Cardiac septum (tissue), 1 donor: ENCODE data around the gene CNTNAP2. TPM values are rescaled to one million over a fixed set of nuclear protein-coding genes. Genes with fewer than 3 reads are reported as not detected.
"Not testable (repeated sequence)": the region's sequence is repeated elsewhere in the genome, so short reads cannot be mapped to it uniquely, and the experiment has no call there.

Experiments used
- DNase-seq: peaks from one replicate; pipeline ENCODE4 v3.0.0-alpha.2; 2020; ENCODE audit warnings: low spot score
- intact Hi-C: fragments of 100-400 bp; cut with DNase I; formaldehyde crosslinking; loops from one replicate; pipeline ENCODE4 v1.14.0; 2022
- total RNA-seq: library from RNA; stranded (reverse); fragmentation: NEBNext Ultra II Directional; extraction: Animal tissue kit (Norgen Biotek cat#: 25700); gene quantifications from one replicate; pipeline ENCODE4 v1.2.1, GENCODE V29; 2021
- donor health status: DM: no; HTN: no; CAD: no.

Gene CNTNAP2
- total RNA-seq, 1 donor from 2014 or later, result 0.22 TPM

DNA sequence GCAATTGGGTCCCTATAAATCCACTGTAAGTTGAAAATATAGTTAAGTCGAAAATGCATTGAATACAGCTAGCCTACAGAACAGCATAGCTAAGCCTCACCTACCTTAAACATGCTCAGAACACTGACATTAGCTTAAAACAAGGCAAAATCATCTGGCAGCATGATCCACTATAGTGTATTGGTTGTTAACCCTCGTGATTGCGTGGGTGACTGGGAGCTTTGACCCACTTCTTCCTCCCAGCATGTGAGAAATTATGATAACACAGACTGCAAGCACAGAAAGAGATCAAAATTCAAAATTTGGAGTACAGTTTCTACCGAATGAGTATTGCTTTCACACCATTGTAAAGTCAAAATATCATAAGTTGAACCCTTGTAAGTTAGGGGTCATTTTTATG, 22.3 kb downstream of the CNTNAP2 start:
- intact Hi-C loops, result no loop called here
- no peak for DNase-seq

DNA sequence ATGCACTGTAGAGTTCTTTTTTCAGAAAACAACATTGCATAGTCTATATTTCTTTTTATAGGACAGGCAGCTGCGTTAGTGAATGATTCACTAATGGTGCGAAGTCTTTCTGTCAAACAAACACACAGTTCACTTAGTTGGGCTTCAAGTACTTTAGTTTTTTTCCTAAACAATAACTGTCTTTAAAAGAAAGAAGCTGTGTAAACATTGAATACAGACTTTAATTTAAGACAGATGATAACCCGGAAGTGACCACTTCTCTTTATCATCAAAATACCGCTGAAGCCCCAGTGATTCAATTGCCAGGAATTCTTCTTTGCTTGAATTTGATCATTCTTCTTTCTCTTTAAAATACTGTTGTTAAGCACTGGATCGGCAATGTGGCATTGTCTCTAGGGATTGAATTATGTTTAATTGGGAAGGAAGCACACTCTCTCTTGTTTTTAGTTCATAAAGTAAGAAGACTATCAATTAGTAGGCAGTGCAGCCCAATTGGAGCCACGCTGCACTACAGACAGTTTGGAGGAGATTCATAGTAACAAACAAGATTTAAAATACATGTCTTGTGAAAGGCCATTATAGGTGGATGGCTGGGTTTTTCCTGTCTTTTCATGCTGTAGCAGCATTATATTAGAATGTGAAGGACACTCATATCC, 30.4 kb downstream of the CNTNAP2 start:
- intact Hi-C loops, result no loop called here
- no peak for DNase-seq

DNA sequence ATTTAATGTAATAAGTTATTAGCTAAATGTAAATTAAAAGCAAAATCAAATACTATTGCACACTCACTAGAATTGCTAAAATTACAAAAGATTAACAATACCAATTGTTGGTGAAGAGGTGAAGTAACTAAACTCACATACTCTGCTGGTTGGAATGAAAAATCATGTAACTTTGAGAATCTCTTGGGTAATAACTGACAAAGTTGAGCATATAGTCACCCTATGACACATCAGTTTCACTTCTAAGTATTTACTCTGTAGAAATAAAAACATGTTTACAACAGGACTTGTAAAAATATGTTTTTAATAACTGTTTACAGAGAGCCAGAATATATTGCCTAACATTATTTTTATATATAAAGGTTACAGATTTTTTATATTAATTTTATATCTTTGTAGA, 33.6 kb downstream of the CNTNAP2 start:
- intact Hi-C loops, result no loop called here
- DNase-seq, result no peak

DNA sequence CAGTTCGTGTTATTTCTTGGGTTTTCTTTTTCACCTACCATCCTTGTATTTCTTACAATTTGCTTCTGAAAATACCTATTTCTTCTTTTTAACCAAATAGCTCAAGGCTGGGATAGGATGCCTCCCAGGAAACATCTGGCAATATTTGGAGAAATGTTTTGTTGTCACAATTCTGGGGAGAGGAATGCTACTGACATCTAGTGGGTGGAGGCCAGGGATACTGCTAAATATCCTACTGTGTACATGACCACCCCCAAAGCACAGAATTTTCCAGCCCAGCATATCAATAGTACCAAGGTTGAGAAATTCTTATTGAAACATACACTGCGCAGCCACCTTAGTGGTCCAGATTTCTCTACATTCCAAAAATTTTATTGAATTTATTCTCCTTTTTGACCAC, 55.5 kb downstream of the CNTNAP2 start:
- intact Hi-C loops, result no loop called here
- no peak for DNase-seq

DNA sequence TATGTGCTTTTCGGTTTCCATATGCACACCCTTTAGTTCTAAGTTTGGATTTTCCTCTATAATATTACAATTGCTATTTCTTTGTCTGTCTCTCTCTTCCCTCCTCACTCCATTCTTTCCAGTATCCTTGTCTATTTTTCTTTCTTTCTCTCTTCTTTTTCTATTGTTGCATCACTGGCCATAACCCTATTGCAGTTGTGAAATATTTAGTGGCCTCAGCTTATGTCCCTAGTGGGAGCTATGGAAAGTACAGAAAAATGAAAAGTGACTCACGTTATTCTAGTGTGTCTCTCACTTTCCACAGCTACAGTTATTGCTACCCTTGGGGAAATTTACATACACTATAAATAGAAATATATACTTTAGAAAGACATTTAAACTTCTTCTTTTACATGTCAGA, 59.1 kb downstream of the CNTNAP2 start:
- DNase-seq, result no peak
- intact Hi-C loops, result no loop called here

DNA sequence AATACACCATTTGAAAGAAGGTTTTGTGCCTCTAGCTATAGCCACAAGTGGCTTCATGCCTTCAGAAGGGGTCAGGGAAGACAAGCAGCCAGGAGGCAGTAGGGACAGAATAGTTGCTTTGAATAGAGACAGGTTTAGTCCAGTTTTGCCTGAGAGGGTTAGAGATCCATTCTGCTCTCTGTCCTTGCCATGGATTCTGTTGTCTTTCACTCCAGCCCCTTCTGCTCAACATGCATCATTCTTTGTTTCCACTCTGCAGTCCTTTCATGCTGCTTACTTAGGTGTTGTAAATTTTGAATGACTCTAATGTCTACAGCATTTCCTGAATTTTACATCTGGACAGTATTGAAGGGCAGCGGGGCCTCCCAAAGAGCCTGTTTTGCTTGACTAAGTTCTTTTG, 60.3 kb downstream of the CNTNAP2 start:
- no peak for DNase-seq
- intact Hi-C loops, result no loop called here

DNA sequence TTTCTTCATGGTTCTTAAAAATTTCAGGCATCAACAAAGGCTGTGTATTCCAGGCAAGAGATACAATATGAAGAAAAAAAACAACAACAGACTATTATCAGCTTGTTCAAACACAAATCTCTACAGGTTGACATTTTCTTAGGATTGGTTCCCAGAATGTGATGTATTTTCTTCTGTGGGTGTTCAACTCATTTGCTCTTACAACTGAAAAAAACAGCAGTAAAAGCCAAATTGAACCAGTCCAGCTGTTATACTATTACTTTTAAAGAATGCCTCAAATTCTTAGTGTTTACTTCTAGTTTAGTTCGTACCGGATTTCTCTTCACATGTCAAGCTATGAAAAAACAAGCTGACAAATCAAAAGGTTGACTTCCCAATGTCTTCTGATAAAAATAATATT, 60.7 kb downstream of the CNTNAP2 start:
- no peak for DNase-seq
- intact Hi-C loops, result no loop called here

DNA sequence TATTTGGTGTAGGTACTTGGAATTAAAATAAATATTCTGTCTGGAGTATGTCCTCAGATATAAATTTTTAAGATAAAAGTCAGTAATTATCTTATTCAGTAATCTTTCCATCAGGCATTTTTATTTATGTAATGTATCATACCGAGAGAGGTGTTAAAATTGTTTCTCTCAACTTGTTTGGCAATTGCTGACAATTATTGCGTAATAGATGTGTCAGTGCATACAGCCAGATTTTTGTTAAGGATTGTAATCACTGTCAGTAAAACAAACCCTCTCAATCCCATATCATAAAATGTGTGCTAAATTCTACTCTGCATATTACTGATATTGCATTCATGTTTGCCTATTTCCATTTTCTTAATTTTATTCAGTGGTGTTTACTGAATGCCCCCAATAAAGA, 69.2 kb downstream of the CNTNAP2 start:
- intact Hi-C loops, result no loop called here

DNA sequence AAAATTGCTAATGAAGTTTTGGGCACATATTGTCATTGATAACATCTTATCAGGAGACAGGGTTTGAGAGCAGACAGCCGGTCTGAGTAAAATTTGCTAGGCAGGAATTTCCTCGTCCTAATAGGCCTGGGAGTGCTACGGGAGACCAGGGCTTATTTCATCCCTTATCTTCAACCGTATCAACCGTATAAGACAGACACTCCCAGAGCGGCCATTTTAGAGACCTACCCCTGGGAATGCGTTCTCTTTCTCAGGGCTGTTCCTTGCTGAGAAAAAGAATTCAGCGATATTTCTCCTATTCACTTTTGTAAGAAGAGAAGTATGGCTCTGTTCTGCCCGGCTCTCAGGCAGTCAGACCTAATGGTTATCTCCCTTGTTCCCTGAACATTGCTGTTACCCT, 74.8 kb downstream of the CNTNAP2 start:
- intact Hi-C loops, DNase-seq: not testable (repeated sequence)

More for the DNA sequence above, 69.2 kb downstream of the CNTNAP2 start:
- no peak for DNase-seq

DNA sequence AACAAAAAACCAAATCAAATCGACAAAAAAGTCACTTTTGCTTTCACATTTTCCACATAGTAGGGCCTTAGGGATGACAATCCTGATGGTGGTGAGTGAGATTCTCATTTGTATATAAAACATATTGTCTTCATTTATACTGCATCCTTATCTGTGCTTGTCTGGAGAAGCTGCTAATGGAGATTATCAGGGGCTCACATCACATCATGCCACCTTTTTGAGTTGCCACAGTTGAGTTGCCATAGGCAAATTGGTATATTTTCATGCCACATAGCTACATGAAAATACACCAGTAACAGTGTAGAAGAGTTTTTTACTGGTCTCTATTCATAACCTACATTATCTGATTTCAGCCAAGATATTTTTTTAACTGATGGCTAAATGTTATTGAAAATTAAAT, 85.3 kb downstream of the CNTNAP2 start:
- no peak for DNase-seq

DNA sequence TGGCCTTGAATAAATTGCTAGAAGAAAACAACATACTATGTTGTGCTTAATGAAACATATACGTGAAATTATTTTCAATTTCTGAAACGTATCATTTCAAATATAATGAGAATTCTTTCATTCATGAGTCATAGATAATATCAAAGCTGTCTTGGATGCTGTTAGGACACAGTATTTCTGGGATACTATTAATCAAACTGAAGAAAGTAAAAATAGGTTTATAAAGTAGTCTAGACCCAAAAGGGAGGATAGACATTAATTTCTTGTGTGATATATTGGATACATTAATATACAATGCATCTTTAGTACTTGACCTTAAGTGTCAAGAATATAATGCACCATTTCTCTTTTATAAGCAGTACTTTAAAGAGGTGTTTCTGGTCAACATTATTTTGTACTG, 89.7 kb downstream of the CNTNAP2 start:
- no peak for DNase-seq

More for the DNA sequence above, 85.3 kb downstream of the CNTNAP2 start:
- intact Hi-C loops, result no loop called here

DNA sequence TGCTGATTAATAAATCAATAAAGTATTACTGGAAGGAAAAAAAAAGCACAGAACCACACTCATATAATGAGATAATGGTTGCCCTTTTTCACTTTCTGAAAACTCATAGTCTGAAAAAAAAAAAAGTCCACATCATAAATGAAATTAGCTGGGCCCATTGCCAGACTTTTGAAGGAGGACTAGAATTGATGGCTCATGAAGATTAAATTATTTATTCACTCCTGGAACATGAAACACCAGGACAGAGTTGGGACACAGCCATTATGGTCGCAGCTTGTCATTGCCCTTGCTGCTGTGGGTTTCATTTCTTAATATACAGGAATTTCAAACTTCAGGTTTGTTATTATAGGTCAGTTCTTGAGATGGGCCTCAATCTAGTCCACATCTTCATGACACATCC, 91.9 kb downstream of the CNTNAP2 start:
- DNase-seq, result no peak
- intact Hi-C loops, result no loop called here

More for the DNA sequence above, 89.7 kb downstream of the CNTNAP2 start:
- intact Hi-C loops, result no loop called here

DNA sequence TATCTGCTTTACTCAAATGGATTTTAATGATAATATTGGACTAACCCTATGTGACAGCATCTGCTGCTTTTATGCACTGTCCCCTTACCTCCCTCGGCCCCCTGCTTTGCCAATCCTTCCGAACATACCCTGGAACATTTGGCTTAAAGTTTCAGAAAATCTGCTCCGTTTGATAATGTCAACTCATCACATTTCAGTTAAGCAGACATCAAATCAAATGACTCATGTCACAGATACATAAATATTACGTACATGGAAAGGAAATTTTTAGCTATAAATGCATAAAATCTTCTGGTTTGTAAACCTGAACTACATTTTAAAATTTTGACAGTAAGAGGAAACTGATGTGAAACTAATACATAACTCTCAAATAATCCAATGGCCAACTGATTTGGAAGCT, 98.2 kb downstream of the CNTNAP2 start:
- intact Hi-C loops, result no loop called here
- DNase-seq, result no peak

DNA sequence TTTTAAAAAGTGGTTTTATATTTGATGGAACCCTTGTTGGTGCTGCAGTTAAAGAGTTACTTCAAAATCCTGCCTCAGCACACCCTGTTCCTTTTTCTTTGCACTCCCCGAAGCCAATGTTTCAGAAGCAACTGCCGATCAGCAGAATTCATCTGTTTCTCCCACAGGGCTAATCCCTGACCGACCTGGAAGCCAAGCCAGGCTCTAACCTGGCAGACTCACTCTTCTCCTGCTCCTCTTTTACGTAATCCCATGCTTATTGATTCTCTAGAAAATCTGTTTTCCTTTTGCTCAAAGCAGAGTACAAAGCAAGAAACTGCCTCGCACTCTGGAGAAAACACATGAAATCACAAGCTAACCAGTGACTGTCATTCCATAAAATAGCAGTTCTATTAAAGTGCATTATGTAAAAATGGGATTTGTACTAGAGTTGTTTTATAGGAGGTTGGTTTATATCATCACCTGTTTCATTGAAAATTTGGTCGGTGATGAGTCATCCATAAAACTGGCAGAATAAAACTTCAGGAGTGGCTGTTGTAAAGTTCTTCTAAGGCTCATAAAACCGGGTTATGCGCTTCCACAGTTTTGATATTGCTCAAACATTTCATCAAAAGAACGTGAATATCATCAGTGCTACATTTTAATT, 99.9 kb downstream of the CNTNAP2 start:
- intact Hi-C loops, result no loop called here
- DNase-seq, result no peak

DNA sequence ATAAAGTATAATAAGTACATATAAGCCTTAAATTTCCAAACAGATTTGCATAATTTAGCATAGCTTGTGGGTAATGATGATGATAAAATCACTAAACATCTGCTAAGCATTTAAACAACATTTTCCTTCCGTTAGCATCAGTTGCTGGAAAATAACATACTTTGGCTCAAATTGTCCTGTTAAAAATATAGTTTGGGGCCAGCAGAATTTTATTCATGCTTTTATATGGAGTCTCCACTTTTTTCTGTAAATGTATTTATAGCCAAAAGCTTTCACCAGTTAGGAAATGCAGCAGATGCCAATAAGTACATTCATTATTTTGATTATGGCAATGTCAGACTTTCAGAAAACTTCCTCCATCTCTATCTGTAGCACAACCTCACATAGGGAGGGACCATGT, 107.2 kb downstream of the CNTNAP2 start:
- intact Hi-C loops, result no loop called here
- DNase-seq, result no peak

DNA sequence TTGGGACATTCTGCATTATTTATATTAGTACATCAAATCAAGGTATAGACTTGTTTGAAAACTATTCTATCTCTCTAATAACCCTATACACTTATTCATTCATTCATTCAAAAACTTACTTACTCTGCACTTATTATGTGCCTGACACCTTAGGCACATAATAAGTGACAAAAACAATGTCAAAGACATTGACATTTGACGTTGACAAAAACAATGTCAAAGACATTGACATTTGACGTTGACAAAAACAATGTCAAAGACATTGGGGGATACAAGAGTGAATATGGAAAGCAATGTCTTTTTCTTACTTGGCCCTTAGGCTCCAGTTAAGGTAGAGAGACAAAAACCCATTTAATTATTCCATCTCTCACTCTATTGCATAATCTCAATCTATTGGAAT, 116.0 kb downstream of the CNTNAP2 start:
- no peak for DNase-seq
- intact Hi-C loops, result no loop called here

DNA sequence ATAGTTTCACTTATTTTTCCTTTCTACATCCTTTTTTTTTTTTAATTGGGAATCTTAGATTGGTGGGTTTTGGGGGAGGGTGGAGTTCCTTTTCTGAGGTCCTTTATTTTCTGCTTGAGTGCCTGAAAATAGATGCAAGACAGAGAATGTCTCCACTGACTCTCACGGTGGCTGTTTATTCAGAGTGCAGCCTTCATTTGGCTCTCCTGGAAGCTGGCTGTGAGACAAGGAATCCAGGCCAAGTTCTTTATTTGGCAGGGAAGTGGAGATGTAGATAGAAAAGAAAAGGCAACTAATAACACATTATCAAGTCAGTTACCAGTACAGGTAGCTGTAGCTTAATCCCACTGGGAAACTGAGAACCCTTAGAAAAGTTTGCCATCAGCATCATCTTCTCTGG, 118.6 kb downstream of the CNTNAP2 start:
- intact Hi-C loops, result no loop called here
- no peak for DNase-seq

DNA sequence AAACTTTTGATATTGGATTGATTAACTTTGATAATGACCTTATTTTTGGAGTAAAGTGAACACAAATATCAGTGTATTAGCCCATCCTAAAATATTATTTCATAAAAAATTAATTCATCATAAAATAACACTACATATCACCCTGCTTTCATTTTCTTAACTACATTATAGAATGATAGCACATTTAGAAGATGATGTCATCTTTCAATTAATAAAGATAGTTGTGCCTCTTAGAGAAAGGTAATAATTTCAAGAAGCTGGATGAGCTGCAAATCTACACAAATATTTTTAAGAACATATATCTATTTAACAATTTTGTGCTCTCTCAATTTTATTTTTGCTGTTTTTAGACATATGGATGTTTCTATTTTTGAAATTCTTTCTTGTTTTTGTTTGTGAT, 126.1 kb downstream of the CNTNAP2 start:
- intact Hi-C loops, result no loop called here
- no peak for DNase-seq

DNA sequence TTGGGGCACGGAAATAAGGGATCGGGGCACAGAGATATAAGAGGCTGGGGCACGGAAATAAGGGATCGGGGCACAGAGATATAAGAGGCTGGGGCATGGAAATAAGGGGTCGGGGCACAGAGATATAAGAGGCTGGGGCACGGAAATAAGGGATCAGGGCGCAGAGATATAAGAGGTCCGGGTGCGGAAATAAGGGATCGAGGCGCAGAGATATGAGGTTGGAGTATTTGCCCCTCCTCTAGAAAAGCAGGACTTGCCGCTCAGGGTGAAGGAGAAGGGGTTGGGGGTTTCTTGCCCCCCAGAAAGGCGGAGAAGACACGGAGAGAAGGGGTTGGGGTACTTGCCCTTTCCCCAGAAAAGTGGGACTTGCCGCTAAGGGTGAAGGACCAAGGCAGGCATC, 131.4 kb downstream of the CNTNAP2 start:
- intact Hi-C loops, DNase-seq: not testable (repeated sequence)

DNA sequence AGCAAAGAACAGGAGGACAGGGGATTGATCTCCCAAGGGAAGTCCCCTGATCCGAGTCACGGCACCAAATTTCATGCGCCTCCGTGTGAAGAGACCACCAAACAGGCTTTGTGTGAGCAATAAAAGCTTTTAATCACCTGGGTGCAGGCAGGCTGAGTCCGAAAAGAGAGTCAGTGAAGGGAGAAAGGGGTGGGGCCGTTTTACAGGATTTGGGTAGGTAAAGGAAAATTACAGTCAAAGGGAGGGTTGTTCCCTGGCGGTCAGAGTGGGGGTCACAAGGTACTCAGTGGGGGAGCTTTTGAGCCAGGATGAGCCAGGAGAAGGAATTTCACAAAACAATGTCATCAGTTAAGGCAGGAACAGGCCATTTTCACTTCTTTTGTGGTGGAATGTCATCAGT, 132.1 kb downstream of the CNTNAP2 start:
- DNase-seq, intact Hi-C loops: not testable (repeated sequence)

DNA sequence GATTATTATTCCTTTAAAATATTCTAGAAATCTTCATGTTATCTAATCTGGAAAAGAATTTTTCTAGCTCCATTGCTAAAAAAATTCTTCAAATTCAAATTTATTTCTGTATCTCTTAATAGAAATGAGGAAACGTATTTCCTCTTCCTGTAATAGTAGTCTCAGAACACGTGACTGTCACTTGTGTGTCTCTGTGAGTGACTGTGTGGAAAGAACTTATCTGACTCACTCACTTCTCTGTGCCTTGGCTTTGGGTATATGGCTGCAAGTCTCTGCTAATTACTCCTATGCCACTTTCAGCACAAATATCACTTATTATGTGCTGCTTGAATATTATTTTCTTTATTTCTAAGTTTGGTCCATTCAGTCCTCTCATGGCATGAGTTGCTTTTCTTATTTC, 132.7 kb downstream of the CNTNAP2 start:
- DNase-seq, result no peak
- intact Hi-C loops, result no loop called here

DNA sequence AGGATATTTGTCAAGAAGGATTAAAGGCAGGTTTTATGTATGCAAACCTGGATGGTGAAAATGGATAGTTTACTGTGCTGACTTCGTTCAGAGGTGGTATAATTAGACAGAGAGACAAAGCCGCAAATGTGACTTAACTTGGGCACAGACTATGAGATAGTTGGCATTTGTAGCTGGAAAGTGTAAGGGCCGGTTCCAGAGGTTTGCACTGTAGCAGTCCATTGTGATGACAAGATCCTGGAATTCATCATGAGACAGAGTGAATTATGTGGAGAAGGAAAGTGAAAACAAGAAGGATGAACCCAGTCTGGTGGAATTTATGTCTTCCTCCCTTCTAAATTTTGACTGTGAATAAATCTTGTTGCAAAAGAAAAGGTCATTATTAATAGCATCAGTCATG, 139.0 kb downstream of the CNTNAP2 start:
- DNase-seq, result no peak
- intact Hi-C loops, result no loop called here
